GM12878 (cell line): ENCODE results near the gene RNFT2. TPM values are rescaled to one million over a fixed set of nuclear protein-coding genes. Genes with fewer than 3 reads are reported as not detected.

Experiments used
- ATAC-seq: fragments of 200-7000 bp; cut with Tn5 transposase; 3 replicates; pipeline ENCODE4 v1.9.1; 2020; ENCODE audit warnings: mild to moderate bottlenecking, moderate library complexity
- BruUV-seq: library from RNA; stranded (reverse); fragments of 400-500 nt; replicated peaks from 2 replicates; lab custom pipeline; 2021; lab: Mats Ljungman, UMichigan
- CTCF ChIA-PET: fragments of 300-600 bp; sonication (Branson Sonifier 250); formaldehyde crosslinking; extraction: SDS; loops from one replicate; lab custom pipeline; 2021; ENCODE audit warnings: inconsistent platforms; lab: Yijun Ruan, JAX
- POLR2A ChIA-PET: fragments of 350-600 bp; formaldehyde crosslinking; extraction: SDS; loops from one replicate; lab custom pipeline; 2021; ENCODE audit warnings: inconsistent platforms; lab: Charles Lee
- RAD21 ChIA-PET: fragments of 300-600 bp; sonication (Branson Sonifier 250); formaldehyde crosslinking; loops from one replicate; lab custom pipeline; 2023; ENCODE audit warnings: antibody characterized with exemption; ENCODE audit not compliant: unreplicated experiment; lab: Charles Lee
- SMC1A ChIA-PET: fragments of 300-600 bp; sonication (Branson Sonifier 250); formaldehyde crosslinking; loops from one replicate; lab custom pipeline; 2023; ENCODE audit not compliant: unreplicated experiment, uncharacterized antibody; lab: Charles Lee
- DNase-seq: peaks from one replicate; pipeline ENCODE4 v3.0.0-alpha.2; 2011; ENCODE audit warnings: low read depth, low spot score
- FAIRE-seq: peaks from 3 replicates; lab custom pipeline; 2011; peaks lifted over from hg19 to GRCh38; lab: Jason Lieb, UNC
- H2AFZ ChIP-seq: 2 replicates; pipeline ENCODE4 v1.6.0; 2011; ENCODE audit warnings: low read depth, low read length, control low read depth; ENCODE audit not compliant: control insufficient read depth
- H3K27ac ChIP-seq: 2 replicates; pipeline ENCODE4 v1.5.1; 2011; ENCODE audit warnings: control low read depth; ENCODE audit not compliant: control insufficient read depth, insufficient read depth
- H3K27me3 ChIP-seq, 2 experiments: replicated peaks in 1 of 2; 2 replicates each; pipeline versions ENCODE4 v1.6.0 to v1.6.1; 2011; ENCODE audit warnings: low read length in 1 of 2; ENCODE audit not compliant: control insufficient read depth in 2 of 2, insufficient read depth in 2 of 2
- H3K36me3 ChIP-seq, 2 experiments: 2 replicates each; pipeline ENCODE4 v1.5.1; 2011; ENCODE audit warnings: low read length in 1 of 2; ENCODE audit not compliant: control insufficient read depth in 2 of 2, insufficient read depth in 2 of 2
- H3K4me1 ChIP-seq: 2 replicates; pipeline ENCODE4 v1.6.1; 2011; ENCODE audit warnings: mild to moderate bottlenecking, low read length, moderate library complexity, mixed read lengths; ENCODE audit not compliant: control insufficient read depth, insufficient read depth
- H3K4me2 ChIP-seq: 2 replicates; pipeline ENCODE4 v1.6.0; 2011; ENCODE audit warnings: control low read depth; ENCODE audit not compliant: control insufficient read depth, insufficient read depth
- H3K4me3 ChIP-seq: fragments of 200-600 bp; sonication (generic); 2 replicates; pipeline ENCODE4 v1.5.1; 2016
- H3K79me2 ChIP-seq: 2 replicates; pipeline ENCODE4 v1.6.0; 2011; ENCODE audit warnings: low read length; ENCODE audit not compliant: control insufficient read depth, insufficient read depth
- H3K9ac ChIP-seq: 2 replicates; pipeline ENCODE4 v1.8.0; 2011; ENCODE audit warnings: low read length, control low read depth, mixed read lengths; ENCODE audit not compliant: control insufficient read depth, insufficient read depth
- H3K9me3 ChIP-seq: replicated peaks from 3 replicates; pipeline ENCODE4 v1.5.1; 2011; ENCODE audit warnings: mild to moderate bottlenecking, low read length; ENCODE audit not compliant: control insufficient read depth, insufficient read depth
- H4K20me1 ChIP-seq: 2 replicates; pipeline ENCODE4 v1.6.0; 2011; ENCODE audit not compliant: control insufficient read depth, insufficient read depth
- E2F4 ChIP-seq: IDR thresholded peaks from 2 replicates; pipeline ENCODE4 v1.6.1; 2012; ENCODE audit warnings: low read depth, low read length, improper control_type of control experiment
- EP300 ChIP-seq, 2 experiments: fragments of 150-350 bp in 1 of 2; IDR thresholded peaks; 2 replicates each; pipeline ENCODE4 v1.6.1; 2011 to 2012; ENCODE audit warnings: low read depth in 2 of 2, low read length in 2 of 2, borderline replicate concordance in 1 of 2, improper control_type of control experiment in 1 of 2, inconsistent platforms in 1 of 2; ENCODE audit not compliant: control insufficient read depth in 1 of 2
- HDAC2 ChIP-seq: fragments of 200-600 bp; sonication (generic); IDR thresholded peaks from 2 replicates; pipeline ENCODE4 v1.6.1; 2017
- NR2C2 ChIP-seq: IDR thresholded peaks from 2 replicates; pipeline ENCODE4 v1.6.1; 2011; ENCODE audit warnings: borderline replicate concordance, low read depth; ENCODE audit not compliant: control insufficient read depth, insufficient read length
- POU2F2 ChIP-seq: IDR thresholded peaks from 3 replicates; pipeline ENCODE4 v1.6.1; 2011; ENCODE audit warnings: low read depth, mild to moderate bottlenecking, low read length, borderline replicate concordance
- RBBP5 ChIP-seq: fragments of 200-600 bp; sonication (generic); conservative IDR thresholded peaks from 2 replicates; pipeline ENCODE4 v1.6.1; 2016
- SREBF1 ChIP-seq: IDR thresholded peaks from 2 replicates; pipeline ENCODE4 v1.6.1; 2012; ENCODE audit warnings: mild to moderate bottlenecking, low read length
- TCF3 ChIP-seq: IDR thresholded peaks from 2 replicates; pipeline ENCODE4 v1.6.1; 2012; ENCODE audit warnings: low read depth, mild to moderate bottlenecking, low read length, borderline replicate concordance; ENCODE audit not compliant: insufficient read depth
- WRNIP1 ChIP-seq: IDR thresholded peaks from 2 replicates; pipeline ENCODE4 v1.6.1; 2011; ENCODE audit warnings: low read depth, low read length, improper control_type of control experiment, borderline replicate concordance
- WGBS: methylation state at CpG from one replicate; pipeline ENCODE4 v1.1.6; 2016; ENCODE audit warnings: low lambda C conversion rate; ENCODE audit not compliant: insufficient replicate concordance, insufficient coverage; ENCODE audit errors: missing lambda C conversion rate; 5-methylcytosine and 5-hydroxymethylcytosine counted together
- in situ Hi-C: fragments of 300-500 bp; cut with MboI; formaldehyde crosslinking; loops from 9 replicates; pipeline ENCODE4 v1.14.3; 2018; ENCODE audit warnings: mixed read lengths
- intact Hi-C: fragments of 100-400 bp; cut with micrococcal nuclease; formaldehyde crosslinking; loops from one replicate; pipeline ENCODE4 v1.14.2; 2022; ENCODE audit not compliant: unreplicated experiment
- polyA plus RNA-seq, 11 experiments: library from polyadenylated mRNA; depleted of rRNA in 4 of 11; unstranded in 6 of 11; stranded (reverse) in 5 of 11; fragments of >200 nt; fragmentation: Nextera tagmentation in 4 of 11; fragmentation: Illumina TruSeq in 1 of 11; extraction: Ambion mirVana in 4 of 11; extraction: Trizol in 1 of 11; gene quantifications; 1 replicate in 1 of 11; 2 replicates in 10 of 11; pipeline versions ENCODE4 v1.2.1 to v1.2.3, GENCODE V29; 2011 to 2016; ENCODE audit warnings: inconsistent platforms in 2 of 11, missing spikeins in 2 of 11, low read depth in 1 of 11
- total RNA-seq, 4 experiments: library from RNA; depleted of rRNA in 3 of 4; stranded (reverse); fragments of >200 nt in 3 of 4; fragmentation: Illumina TruSeq in 1 of 4; extraction: Trizol in 1 of 4; gene quantifications; 2 replicates each; pipeline versions ENCODE4 v1.2.1 to v1.2.3, GENCODE V29; 2013 to 2021

RNFT2 gene
- total and polyA plus RNA-seq, 10 of the 15 experiments (the other 5 are each of a cell fraction or from before 2014, with no cell fraction given) = 2.5 to 17.3 (median 9.7) TPM

GRCh38 chr12:116808113-116809105 is 70.3 kb downstream of the RNFT2 start:
- H3K27ac ChIP-seq = no peak overlapping the region
- ChIA-PET SMC1A (no interaction called here), POLR2A (no interaction called here), CTCF (no interaction called here), RAD21 (no interaction called here)
- no peaks in the 10 kb centered on the region for H4K20me1 ChIP-seq
- H3K9me3 ChIP-seq = no peaks in the 10 kb centered on the region
- intact Hi-C loops = no loop called here
- 80% methylated on average over 18 of the region's 18 CpGs for WGBS
- no peak overlapping the region for H2AFZ ChIP-seq
- FAIRE-seq = no peak
- no peaks in the 10 kb centered on the region for H3K4me1 ChIP-seq
- no peak overlapping the region for H3K4me3 ChIP-seq
- H3K79me2 ChIP-seq = no peaks in the 10 kb centered on the region
- H3K27me3 ChIP-seq = no peaks in the 10 kb centered on the region
- TF ChIP-seq WRNIP1 (no peak), POU2F2 (no peak), EP300 (IDR thresholded peaks at IDR 0.05; ENCODE audit: borderline replicate concordance in 1 of 2, control insufficient read depth in 1 of 2, low read depth in 2 of 2, low read length in 2 of 2) (no peak), SREBF1 (no peak), HDAC2 (no peak)
- TF ChIP-seq, all 136 proteins: peak for 0
- no TSS peak for BruUV-seq
- ATAC-seq = no peak
- Histone ChIP-seq H3K9ac (no peak overlapping the region), H3K4me2 (no peak overlapping the region), H3K36me3 (no peaks in the 10 kb centered on the region; a peak in 2 of 4 replicates)
- in situ Hi-C loops = no loop called here
- no peak for DNase-seq

GRCh38 chr12:116812238-116812637 is 74.1 kb downstream of the RNFT2 start:
- intact Hi-C loops (no loop called here), in situ Hi-C loops (no loop called here)
- Histone ChIP-seq H3K4me3 (no peak overlapping the region), H3K9me3 (no peaks in the 10 kb centered on the region), H3K9ac (no peak overlapping the region), H2AFZ (no peak overlapping the region), H3K27ac (no peak overlapping the region), H4K20me1 (no peaks in the 10 kb centered on the region), H3K27me3 (no peaks in the 10 kb centered on the region), H3K36me3 (no peaks in the 10 kb centered on the region; a peak in 1 of 4 replicates), H3K4me2 (no peak overlapping the region), H3K4me1 (no peaks in the 10 kb centered on the region), H3K79me2 (no peaks in the 10 kb centered on the region)
- TF ChIP-seq TCF3 (no peak), NR2C2 (no peak), RBBP5 (no peak), E2F4 (no peak)
- 45% methylated on average over 10 of the region's 10 CpGs for WGBS
- ChIA-PET CTCF (interaction anchor here (0.6 kb wide), 1 partner anchor 778 kb away, joined by 4 read pairs; no protein-coding TSS in a partner anchor), SMC1A (no interaction called here), RAD21 (no interaction called here), POLR2A (no interaction called here)
- DNase-seq = no peak
- no TSS peak for BruUV-seq
- no peak for ATAC-seq
- FAIRE-seq = no peak
